Osteoblast (primary cell): Measurements from ENCODE around the gene ARL13B. TPM values are rescaled to one million over a fixed set of nuclear protein-coding genes. Genes with fewer than 3 reads are reported as not detected.

Experiments used
- DNase-seq: peaks from one replicate; pipeline ENCODE4 v3.0.0; 2011; ENCODE audit warnings: low spot score, mixed read lengths; ENCODE audit not compliant: insufficient read length; ENCODE audit errors: missing footprints
- H2AFZ ChIP-seq: 2 replicates; pipeline ENCODE4 v1.6.0; 2011; ENCODE audit warnings: mild to moderate bottlenecking, low read length
- H3K27ac ChIP-seq: 2 replicates; pipeline ENCODE4 v1.5.1; 2011; ENCODE audit warnings: mild to moderate bottlenecking, low read depth, low read length, moderate library complexity
- H3K27me3 ChIP-seq: 2 replicates; pipeline ENCODE4 v1.6.0; 2012; ENCODE audit warnings: mild to moderate bottlenecking, control low read depth, inconsistent platforms, low read length, moderate library complexity; ENCODE audit not compliant: insufficient read depth
- H3K36me3 ChIP-seq: 2 replicates; pipeline ENCODE4 v1.5.1; 2011; ENCODE audit warnings: mild to moderate bottlenecking, low read length, control low read depth, moderate library complexity; ENCODE audit not compliant: insufficient read depth
- H3K4me1 ChIP-seq: 2 replicates; pipeline ENCODE4 v1.5.1; 2011; ENCODE audit warnings: mild to moderate bottlenecking, low read length, control low read depth, moderate library complexity; ENCODE audit not compliant: insufficient read depth
- H3K4me2 ChIP-seq: 2 replicates; pipeline ENCODE4 v1.6.0; 2011; ENCODE audit warnings: mild to moderate bottlenecking, low read length; ENCODE audit not compliant: insufficient read depth
- H3K4me3 ChIP-seq: fragments of 200-600 bp; sonication (generic); 3 replicates; pipeline ENCODE4 v1.5.1; 2012; ENCODE audit warnings: mild to moderate bottlenecking, low read length, inconsistent platforms; ENCODE audit not compliant: insufficient read depth
- H3K79me2 ChIP-seq: 2 replicates; pipeline ENCODE4 v1.6.0; 2012; ENCODE audit warnings: mild to moderate bottlenecking, low read length, control low read depth, inconsistent platforms; ENCODE audit not compliant: insufficient read depth
- H3K9me3 ChIP-seq: 2 replicates; pipeline ENCODE4 v1.5.1; 2011; ENCODE audit warnings: low read depth, low read length, control low read depth
- H4K20me1 ChIP-seq: 2 replicates; pipeline ENCODE4 v1.6.0; 2012; ENCODE audit warnings: mild to moderate bottlenecking, low read length, control low read depth; ENCODE audit not compliant: insufficient read depth
- total RNA-seq: library from RNA; depleted of rRNA; stranded (reverse); fragments of >200 nt; gene quantifications from 2 replicates; pipeline ENCODE4 v1.2.3, GENCODE V29; 2012
- TF ChIP-seq, protein P1 (sequence below): IDR thresholded peaks from 2 replicates; pipeline ENCODE4 v1.5.1; 2011; ENCODE audit warnings: mild to moderate bottlenecking, low read depth, low read length, moderate library complexity; ENCODE audit errors: extremely low read depth

Gene ARL13B
- total RNA-seq, 1 donor = 18.1 TPM

DNA sequence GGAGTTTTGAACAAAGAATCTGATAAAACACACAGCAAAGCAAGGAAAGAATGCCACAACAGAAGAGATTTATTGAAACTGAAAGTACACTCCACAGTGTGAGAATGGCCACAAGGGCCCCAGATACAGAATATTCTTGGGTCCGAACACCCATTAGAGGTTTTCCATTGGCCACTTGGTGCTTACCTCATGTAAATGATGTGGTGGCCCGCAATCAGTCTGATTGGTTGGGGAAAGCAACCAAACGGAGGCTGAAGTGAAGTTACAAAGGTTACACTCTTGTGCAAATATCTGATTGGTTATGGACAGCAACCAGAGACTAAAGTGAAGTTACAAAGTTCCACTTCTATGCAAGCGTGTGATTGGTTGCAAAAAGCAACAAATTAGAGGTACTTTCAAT, 103.3 kb downstream of the ARL13B start:
- Histone ChIP-seq H3K27me3 (no peaks in the 10 kb centered on the region), H3K4me2 (no peak overlapping the region), H2AFZ (no peak overlapping the region), H3K4me3 (no peak overlapping the region), H3K4me1 (no peaks in the 10 kb centered on the region), H3K27ac (no peak overlapping the region), H4K20me1 (no peaks in the 10 kb centered on the region), H3K36me3 (peaks cover 6% of the 10 kb centered on the region), H3K79me2 (no peaks in the 10 kb centered on the region), H3K9me3 (no peaks in the 10 kb centered on the region)
- TF ChIP-seq, protein P1, sequence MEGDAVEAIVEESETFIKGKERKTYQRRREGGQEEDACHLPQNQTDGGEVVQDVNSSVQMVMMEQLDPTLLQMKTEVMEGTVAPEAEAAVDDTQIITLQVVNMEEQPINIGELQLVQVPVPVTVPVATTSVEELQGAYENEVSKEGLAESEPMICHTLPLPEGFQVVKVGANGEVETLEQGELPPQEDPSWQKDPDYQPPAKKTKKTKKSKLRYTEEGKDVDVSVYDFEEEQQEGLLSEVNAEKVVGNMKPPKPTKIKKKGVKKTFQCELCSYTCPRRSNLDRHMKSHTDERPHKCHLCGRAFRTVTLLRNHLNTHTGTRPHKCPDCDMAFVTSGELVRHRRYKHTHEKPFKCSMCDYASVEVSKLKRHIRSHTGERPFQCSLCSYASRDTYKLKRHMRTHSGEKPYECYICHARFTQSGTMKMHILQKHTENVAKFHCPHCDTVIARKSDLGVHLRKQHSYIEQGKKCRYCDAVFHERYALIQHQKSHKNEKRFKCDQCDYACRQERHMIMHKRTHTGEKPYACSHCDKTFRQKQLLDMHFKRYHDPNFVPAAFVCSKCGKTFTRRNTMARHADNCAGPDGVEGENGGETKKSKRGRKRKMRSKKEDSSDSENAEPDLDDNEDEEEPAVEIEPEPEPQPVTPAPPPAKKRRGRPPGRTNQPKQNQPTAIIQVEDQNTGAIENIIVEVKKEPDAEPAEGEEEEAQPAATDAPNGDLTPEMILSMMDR = no peak
- DNase-seq = peak; percentile 9

DNA sequence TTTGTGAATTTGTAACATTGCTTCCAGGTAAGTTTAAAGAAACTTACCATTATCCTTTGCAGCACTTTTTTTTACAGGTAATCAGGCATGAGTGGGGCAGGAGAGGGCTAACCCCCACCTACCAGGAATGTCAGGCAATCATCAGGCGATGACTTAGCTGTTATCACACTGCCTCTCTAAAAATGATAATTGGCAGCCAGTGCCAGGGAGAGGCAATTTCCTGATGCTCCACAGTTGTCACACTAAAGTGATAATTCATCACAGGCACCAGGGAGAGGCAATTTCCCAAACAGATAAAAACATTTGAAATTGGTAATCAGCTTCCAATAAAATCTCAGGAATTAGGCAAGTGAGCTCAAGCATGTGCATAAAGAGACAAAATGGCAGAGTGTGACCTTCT, 109.2 kb downstream of the ARL13B start:
- no peaks in the 10 kb centered on the region for H3K4me1 ChIP-seq
- DNase-seq = no peak
- no peaks in the 10 kb centered on the region for H3K79me2 ChIP-seq
- no peaks in the 10 kb centered on the region for H3K27me3 ChIP-seq
- H3K4me2 ChIP-seq = no peak overlapping the region
- TF ChIP-seq, protein P1 = no peak
- H4K20me1 ChIP-seq = no peaks in the 10 kb centered on the region
- no peaks in the 10 kb centered on the region for H3K9me3 ChIP-seq
- no peak overlapping the region for H2AFZ ChIP-seq
- no peak overlapping the region for H3K4me3 ChIP-seq
- H3K36me3 ChIP-seq = peaks cover 5% of the 10 kb centered on the region
- H3K27ac ChIP-seq = no peak overlapping the region

DNA sequence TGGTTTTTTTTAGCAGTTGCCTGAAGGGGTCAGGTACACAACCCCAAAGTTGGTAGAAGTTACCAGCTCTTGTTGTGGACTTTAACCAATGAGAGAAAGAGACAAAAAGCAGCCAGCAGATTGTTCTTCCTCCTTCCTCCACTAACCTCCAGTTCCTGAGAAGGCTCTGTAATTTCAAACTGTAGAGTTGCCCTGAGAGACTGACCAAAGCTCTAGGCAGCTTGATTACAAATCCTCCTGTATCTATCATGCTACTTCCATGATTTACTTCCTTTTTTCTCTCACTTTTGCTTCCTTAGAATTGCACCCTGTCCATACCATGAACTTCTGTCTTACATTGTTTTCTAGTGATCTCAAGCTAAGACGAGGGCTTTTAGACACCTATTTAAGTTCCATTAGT, 112.1 kb downstream of the ARL13B start:
- Histone ChIP-seq H3K27me3 (no peaks in the 10 kb centered on the region), H3K4me2 (no peak overlapping the region)

DNA sequence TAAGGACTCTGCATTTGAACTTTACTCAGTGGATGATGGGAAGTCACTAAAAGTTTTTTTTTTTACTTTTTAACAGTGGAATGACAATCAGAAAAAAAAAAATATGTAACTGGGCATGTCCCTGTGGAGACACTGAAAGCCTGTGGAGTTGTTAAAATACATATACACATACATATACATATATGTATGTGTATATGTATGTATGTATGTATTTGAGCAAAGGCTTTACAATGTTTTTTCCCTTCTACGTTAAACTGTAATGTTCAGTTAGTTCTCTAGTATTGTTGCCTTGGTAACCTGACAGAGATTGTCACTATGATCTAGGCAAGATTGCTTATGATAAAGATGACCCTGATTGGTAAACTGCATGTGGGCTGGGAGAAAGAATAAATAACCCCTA, 113.2 kb downstream of the ARL13B start:
- H3K4me3 ChIP-seq = no peak overlapping the region
- no peak for DNase-seq
- TF ChIP-seq, protein P1 = no peak
- H3K4me2 ChIP-seq = no peak overlapping the region
- H3K36me3 ChIP-seq = peaks cover 10% of the 10 kb centered on the region
- no peaks in the 10 kb centered on the region for H3K79me2 ChIP-seq
- no peaks in the 10 kb centered on the region for H4K20me1 ChIP-seq
- no peak overlapping the region for H3K27ac ChIP-seq
- no peaks in the 10 kb centered on the region for H3K4me1 ChIP-seq
- H3K27me3 ChIP-seq = no peaks in the 10 kb centered on the region
- H2AFZ ChIP-seq = no peak overlapping the region
- H3K9me3 ChIP-seq = no peaks in the 10 kb centered on the region

More for the DNA sequence above, 112.1 kb downstream of the ARL13B start:
- DNase-seq = no peak
- Histone ChIP-seq H3K36me3 (peaks cover 10% of the 10 kb centered on the region), H3K27ac (no peak overlapping the region), H2AFZ (no peak overlapping the region), H3K4me3 (no peak overlapping the region), H4K20me1 (no peaks in the 10 kb centered on the region), H3K4me1 (no peaks in the 10 kb centered on the region), H3K79me2 (no peaks in the 10 kb centered on the region), H3K9me3 (no peaks in the 10 kb centered on the region)
- TF ChIP-seq, protein P1 = no peak
